ENCODE measurements around the gene PLD3.

DNA sequence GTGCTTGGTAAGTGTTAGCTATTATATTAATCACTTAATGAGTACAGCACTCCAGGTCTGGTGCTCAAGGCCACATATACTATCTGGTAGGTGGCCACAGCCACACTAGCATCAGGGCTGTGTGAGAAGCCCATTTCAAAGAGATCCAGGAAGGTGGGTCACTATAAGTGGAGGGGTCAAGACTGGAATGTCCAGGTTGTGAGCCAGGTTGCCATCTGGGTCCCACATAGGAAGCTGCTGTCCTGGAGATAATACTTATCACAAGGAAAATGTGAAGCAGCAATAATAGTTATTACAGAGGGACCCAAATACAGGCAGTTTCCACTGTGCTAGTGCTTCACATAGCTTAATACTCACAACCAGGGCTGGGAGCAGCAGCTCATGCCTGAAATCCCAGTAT lies 13.4 kb upstream of the PLD3 start:
- TF ChIP-seq, protein P1, sequence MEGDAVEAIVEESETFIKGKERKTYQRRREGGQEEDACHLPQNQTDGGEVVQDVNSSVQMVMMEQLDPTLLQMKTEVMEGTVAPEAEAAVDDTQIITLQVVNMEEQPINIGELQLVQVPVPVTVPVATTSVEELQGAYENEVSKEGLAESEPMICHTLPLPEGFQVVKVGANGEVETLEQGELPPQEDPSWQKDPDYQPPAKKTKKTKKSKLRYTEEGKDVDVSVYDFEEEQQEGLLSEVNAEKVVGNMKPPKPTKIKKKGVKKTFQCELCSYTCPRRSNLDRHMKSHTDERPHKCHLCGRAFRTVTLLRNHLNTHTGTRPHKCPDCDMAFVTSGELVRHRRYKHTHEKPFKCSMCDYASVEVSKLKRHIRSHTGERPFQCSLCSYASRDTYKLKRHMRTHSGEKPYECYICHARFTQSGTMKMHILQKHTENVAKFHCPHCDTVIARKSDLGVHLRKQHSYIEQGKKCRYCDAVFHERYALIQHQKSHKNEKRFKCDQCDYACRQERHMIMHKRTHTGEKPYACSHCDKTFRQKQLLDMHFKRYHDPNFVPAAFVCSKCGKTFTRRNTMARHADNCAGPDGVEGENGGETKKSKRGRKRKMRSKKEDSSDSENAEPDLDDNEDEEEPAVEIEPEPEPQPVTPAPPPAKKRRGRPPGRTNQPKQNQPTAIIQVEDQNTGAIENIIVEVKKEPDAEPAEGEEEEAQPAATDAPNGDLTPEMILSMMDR (conservative IDR thresholded peaks at IDR 0.05) = no peak
- TF ChIP-seq EZH2 (IDR thresholded peaks at IDR 0.05; ENCODE audit: low read depth) = no peak

All from PC-9 (cell line).